HG03460 (cell line): ENCODE results near the gene MME.

Source experiments
- ATAC-seq: cut with Tn5 transposase; IDR thresholded peaks from one replicate; pipeline ENCODE4 v1.9.1; 2021; ENCODE audit not compliant: unreplicated experiment

Gene MME

DNA sequence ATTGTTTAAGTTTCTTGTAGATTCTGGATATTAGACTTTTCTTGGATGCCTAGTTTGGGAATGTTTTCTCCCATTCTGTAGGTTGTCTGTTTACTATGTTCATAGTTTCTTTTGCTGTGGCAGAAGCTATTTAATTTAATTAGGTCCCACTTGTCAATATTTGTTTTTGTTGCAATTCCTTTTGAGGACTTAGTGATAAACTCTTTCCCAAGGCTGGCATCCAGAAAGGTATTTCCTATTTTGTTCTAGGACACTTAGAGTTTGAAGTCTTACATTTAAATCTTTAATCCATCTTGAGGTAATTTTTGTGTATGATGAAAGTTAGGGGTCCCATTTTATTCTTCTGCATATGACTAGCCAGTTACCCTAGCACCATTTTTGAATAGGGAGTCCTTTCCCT, 54.9 kb downstream of the MME start:
- ATAC-seq: no peak

DNA sequence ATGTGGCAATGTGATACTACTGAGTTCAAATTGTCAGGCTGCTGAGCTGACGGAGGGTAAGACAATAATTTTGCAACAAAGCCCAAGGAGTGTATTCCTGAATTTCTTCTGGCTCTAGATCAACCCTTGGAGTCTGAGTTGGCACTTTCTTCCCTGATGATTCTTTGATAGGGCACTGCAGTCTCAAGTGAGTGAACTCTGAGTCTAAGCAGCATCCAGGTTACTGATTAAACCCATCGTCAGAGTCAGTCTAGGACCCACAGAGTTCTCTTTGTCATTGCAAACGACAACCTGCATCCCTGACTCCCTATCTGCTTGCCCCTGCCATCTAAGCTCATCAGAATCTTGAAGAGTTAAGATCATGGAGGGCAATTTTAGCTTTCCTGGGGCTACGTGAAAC, 58.6 kb downstream of the MME start:
- ATAC-seq: no peak

DNA sequence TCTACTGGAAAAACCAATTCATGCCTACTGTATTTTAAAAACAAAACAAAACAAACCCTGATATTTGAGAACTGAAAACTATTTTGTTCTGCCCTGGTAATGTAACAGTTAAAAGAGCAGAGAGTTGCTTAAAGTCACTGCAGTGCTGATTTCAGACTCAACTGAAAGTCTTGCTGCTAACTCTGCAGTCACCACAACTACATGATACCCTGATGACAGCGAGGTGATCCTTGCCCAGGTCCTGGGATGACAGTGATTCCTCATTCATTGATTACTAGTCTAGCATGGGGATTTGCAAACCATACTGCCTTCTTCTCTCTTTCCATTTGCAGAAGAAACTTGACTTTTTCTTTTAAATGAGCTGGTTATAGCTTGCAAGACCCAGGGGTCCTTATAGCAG, 67.5 kb downstream of the MME start:
- no peak for ATAC-seq

DNA sequence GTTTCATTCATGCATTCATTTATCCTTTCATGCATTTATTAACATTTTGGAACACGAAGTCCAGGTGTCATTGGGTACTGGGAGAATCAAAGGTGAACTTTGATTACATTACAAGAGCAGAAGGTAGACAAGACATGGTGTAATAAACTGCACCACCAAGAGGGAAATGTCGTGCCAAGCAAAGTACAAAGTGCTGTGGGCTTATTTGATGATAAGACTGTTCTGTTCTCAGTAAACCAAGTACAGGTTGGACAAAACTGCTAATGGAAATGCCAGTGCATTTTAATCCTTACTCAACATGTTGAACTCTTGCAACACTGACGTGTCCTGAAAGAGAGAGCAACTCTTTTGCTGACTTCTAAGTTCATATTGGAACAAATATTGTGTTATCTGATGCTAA, 69.4 kb downstream of the MME start:
- no peak for ATAC-seq

DNA sequence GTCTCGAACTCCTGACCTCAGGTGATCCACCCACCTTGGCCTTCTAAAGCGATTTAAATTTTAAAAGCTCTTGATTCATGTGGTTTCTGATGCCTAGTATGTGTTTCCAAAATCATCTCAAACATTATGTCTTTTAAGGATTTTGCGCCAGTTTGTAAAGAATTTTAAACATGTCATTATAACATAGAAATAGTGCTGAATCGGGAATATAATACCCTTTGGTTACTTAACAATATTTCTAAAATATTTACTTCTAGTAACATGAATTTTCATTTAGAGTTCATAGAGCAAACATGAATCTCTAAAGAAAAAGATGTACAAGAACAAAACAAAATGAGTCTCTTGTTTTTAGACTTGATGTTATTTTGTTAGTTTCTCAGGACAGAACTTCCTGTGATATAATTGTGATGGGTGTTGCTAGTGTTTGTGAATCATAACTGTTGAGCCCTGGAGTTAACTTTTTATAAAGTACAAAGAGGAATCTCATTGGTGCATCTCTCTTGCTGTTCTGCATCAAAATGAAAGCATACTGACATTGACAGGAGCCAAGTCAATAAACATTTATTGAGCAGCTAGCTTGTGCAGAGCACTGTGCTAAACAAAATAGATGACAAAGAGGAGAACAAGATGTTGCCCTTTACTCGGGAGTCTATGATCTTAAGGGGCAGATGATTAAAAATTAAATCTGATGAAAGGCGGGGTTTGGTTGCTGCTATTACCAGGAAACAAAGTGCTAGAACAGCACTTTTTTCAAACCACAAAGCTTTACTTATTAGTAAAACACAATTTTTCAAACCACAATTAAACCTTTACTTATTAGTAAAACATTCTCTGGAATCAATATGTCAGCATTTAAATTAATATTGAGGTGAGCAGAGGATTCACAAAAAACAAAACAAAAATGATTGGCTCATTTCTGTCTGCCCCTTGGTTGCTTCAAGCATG, 73.4 kb downstream of the MME start:
- no peak for ATAC-seq

DNA sequence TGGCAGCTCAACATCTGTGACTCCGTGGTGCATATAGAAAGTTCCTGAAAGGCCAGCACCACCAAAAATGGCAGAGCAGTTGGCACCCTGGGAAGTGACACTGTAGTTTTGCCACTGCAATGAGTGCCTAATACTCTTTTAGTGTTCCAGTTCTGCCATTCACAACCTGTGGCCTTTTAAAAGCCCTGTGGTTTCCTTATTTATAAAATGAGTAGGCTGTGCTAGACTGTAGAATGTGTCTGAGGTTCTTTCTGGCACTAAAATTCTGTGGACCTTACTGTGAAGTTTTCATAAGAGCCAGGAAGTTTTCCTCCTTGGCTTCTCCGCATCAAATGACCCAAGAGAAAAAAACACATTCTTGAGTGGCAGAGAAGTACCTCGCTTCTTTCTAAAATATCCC, 74.1 kb downstream of the MME start:
- no peak for ATAC-seq

DNA sequence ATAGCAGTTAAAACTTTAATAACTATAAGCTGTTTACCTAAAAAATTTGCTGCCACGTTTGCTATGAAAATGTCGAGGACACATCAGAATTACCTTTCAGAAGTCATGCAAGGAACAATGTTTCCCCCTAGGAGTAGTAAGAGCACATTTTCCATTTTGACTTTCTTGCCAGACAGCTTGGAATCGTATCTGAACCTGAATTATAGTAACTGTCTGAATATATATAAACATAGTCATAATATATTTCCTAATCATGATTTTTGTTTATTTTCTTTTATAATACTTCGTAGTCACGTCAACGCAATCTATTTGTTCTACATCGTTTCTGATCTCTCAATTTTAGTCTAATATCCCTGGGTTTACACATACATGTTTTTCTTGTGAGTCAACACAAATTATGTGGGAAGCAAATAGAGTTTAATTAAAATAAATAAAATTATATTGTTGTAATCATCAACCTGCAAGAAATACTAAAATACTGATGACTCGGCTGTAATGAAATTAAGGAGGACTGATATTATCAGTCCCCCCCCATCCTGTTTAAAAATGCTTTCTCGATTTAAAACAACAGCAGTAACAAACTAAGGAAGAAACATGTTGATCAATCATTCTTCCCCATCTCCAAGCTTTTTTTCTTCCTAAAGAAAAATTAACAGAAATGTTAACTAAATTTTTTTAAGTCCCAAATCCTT, 78.4 kb downstream of the MME start:
- ATAC-seq: no peak

DNA sequence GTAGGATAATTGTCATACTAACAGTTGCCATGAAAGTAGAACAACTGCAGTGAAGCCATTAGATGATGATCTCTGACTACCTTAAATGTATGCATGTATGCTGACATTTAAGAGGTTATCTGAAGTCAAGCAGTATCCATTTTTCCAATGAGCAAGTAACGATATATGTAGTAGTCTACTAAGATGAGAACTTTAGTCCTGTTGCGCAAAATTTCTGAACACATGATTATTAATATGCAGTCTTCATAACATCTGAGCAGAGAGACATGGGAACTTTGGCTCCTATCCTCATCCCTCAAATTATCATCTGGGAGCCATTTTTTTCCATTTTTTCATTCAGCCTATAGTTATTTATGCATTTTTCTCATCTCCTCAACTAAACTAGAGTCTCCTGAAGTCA, 79.2 kb downstream of the MME start:
- ATAC-seq: no peak

DNA sequence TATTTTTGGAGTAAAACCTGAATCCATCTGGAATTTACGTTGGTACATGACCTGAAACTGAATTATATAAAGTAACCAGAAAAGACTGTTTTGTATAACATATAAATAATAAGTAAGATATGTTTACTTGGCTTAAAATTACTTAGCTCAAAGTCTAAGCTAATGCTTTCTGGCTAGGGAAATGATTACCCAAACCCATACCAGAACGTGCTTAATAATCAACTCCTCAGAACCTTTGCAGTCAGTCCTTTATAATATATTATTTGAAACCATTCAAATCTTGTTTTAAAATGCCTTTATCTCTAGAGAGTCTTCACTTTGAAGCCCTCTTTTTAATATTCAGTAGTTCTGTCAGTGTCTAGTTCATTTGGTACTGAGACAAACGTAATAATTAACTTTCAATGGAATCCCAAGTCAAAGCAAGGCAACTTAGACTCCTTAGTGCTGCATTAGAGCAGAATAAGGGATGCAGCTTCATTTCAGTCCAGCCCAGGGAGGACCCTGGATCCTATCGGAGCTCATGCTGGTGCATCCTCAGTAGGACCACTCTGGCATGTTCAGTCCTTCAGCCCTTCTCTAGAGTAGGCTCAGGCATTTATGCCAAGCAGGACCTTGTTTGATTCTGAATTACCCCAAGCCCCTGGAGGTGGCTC, 81.6 kb downstream of the MME start:
- no peak for ATAC-seq

DNA sequence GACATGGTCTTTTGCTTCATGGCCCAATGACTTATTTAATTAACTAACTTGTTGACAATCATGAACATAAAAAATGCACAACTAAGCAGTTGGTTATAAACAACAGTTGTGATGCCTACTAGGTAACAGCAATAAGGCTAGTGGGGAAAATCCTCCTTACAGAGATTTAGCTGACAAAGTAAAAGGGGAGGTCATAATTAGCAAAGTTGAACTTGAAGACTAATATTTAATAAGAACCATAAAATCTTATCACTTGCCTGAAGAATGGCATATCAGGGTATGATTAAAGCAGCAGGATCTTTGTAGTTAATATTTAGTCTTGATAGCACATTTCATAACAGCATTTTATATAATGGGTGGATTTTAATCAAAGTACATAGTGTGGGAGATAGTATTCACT, 84.2 kb downstream of the MME start:
- no peak for ATAC-seq

DNA sequence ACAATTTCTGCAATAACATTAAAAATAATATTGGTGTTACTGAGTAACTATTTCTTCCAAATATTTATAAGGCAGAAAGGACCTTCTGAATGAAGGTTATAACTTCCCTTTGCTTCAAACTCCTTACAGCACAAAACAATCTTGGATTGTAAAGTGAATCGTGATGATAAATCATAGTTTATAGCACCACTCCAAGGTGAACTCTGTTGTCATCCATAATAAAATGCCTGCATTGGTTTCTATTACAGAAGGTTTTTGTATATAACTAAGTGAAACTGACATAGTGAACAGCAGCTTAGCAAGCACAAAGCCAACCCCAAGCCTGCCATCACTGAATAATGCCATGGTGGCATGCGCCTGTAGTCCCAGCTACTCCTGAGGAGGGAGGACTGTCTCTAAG, 86.3 kb downstream of the MME start:
- ATAC-seq: no peak

DNA sequence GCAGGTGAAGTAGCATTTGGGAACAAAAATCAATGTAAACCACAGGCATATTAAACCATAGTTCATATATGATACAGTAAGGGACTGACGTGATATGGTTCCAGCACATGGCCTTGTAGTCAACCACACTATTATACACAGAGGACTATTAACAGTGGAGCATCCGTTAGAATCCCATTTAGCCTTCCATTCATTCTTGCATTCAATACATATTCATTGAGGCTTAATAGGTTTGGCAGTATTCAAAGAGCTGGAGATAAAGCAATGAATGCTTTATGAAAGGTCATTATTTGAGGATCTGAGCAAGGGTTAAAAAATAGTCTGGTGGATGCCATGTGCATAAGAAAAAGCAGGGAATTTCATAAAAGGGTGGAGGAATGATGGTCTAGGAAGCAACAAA, 89.1 kb downstream of the MME start:
- ATAC-seq: no peak

DNA sequence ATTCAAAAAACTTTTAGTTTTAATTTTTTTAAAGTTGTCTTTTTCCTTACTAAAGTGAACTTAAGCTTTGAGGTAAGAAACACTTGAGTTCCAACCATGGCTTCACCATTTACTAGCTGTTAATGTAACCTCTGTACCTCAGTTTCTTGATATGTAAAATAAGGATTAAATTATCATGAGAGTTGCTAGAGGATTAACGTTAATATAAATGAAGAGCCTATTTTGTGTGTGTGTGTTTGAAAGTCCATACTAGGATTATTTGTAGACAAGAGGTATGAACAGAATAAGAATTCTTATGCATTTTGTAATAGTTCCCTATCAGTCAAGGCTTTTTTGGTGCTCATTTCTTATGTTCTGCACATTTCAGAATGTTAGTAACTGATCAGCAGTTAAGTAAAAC, 93.7 kb downstream of the MME start:
- no peak for ATAC-seq

DNA sequence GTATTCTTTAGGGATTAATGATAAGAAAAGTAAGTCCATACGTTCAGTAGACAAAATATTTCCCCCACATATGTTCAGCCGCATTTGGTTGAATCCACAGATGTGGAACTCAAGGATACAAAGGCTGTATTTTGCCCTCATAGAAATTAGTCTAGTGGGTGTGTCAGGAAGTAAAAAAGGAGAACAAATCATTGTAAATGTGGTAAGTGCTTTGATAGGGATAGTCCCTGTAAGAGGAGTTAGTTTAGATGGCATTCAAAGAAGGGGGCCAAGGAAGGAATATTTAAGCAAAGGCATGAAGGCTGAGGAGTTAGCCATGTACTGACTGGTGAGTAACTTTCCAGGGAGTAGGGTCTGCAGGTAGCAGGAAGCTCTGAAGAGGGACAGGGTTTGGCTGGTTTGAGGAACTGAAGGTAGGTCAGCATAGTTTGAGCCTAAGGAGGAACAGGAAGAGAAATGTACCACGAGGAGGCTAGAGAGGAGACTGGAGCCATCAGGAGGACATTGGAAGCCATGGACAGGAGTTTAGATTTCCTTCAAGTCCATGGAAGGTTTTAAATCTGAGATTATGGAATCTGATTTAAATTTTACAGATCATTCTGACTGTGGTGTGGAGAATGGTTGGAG, 98.8 kb downstream of the MME start:
- no peak for ATAC-seq

DNA sequence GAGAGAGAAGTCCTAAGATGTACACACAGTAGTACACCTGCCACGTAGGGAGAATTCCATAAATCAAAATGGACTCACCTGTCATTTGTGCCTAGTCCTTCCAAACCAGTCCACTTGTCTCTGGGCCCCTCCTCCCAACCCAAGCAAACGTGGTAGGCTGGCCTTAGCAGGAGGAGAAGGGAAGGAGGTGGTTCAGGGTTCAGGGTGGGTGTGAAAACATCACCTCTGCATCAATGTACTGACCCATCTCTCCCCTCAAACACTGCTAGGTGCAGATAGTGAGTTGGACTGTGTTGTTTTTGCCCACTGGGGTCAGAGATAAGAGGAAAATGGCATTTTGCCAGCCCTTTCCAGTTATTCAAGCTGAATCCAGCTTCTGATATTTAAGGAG, 99.3 kb downstream of the MME start:
- ATAC-seq: no peak

DNA sequence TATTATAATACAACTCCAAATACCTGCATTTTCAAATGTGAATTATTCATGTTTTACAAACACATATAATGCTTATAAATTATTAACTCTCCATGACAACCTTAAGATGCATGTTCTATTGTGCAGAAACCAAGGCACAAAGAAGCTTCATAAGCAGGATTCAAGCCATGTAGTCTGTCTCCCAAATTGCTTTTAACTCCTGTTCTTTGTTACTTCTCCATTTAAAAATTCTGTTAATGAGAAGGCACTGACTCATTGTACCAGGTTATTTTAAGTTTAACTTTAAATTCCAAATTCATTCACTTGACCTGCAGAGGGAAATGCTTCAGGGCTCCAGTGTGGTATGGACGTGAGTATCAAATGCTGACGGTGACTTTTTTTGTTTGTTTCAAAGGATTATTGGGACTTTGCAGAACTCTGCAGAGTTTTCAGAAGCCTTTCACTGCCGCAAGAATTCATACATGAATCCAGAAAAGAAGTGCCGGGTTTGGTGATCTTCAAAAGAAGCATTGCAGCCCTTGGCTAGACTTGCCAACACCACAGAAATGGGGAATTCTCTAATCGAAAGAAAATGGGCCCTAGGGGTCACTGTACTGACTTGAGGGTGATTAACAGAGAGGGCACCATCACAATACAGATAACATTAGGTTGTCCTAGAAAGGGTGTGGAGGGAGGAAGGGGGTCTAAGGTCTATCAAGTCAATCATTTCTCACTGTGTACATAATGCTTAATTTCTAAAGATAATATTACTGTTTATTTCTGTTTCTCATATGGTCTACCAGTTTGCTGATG, 100.0 kb downstream of the MME start:
- ATAC-seq: no peak

DNA sequence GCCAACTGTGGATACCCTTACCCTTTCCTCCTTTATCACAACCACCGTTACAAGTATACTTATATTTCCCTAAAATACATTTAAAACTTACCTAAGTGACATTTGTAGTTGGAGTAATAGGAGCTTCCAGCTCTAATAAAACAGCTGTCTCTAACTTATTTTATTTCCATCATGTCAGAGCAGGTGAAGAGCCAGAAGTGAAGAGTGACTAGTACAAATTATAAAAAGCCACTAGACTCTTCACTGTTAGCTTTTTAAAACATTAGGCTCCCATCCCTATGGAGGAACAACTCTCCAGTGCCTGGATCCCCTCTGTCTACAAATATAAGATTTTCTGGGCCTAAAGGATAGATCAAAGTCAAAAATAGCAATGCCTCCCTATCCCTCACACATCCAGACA, 102.3 kb downstream of the MME start:
- no peak for ATAC-seq

DNA sequence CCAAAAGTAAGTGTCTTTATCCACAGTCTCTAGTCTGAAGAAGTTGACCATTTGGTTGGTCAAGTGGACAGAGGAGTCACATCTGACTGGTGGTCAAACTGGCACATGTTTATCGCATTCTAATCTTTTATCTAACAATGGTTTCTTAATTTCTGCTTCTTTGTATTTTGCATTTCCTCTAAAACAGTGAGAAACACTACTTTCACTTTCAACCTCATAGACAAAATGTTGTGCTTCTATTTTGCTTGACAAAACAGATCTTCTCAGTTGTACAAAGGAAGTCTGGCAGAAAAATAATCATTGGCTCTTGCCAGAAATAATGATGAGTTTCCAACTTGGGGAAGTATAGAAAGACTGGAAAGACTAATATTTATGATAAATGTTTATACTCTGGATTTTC, 103.9 kb downstream of the MME start:
- ATAC-seq: no peak

DNA sequence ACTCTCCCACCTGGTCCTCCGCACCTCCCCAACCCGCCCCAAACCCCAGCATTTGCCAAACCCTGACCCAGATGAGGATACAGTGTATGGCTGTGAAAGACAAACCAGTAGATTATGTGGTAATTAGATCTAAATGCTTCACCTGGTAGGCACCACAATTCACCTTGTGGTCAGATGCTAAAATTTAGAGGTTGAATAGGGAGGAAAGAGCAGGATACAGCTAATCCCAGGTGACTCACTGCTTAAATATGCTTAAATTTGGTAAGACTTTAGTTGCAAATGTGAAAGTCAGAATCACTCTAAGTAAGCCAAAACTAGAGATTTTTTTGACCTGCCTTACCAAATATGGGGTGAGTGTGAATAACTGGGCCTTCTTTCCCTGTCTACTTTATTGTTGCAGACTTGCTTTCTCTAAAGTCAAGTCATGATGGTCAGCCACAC, 105.5 kb downstream of the MME start:
- ATAC-seq: no peak

DNA sequence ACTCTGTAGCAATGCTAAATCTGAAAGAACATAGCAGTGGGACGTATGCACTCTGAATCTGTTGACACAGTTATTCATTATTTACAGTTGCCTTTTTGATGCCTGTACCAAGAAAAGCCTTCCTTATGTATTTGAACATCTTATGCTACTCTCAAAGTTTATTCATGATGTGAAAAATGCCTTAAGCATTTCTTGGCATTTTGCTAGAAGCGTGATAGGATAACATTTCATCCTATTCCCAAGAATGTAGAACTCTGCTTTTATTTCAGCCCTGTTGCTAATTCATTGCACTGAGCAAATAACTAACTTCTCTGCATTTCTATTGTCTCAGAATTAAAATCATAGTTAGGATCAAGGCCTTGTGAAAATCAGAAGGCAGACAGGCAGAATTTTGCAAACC, 107.9 kb downstream of the MME start:
- no peak for ATAC-seq

DNA sequence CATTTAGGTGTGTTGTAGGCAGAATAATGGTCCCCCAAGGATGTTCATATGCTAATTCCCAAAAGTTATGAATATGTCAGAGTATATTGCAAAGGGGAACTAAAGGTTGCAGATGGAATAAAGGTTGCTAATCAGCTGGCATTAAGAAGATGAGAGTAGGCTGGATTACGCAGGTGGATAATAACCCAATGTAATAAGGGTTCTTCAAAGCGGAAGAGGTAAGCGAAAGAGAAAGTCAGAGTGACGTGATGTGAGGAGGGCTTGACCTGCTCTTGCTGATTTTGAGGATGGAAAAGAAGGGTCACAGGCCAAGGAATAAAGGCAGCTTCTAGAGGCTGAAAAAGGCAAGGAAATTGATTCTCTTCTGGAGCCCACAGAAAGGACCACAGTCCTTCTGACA, 109.4 kb downstream of the MME start:
- ATAC-seq: no peak
